ENCODE results near the gene ALDH1A1. TPM values are rescaled to one million over a fixed set of nuclear protein-coding genes. Genes with fewer than 3 reads are reported as not detected.

Gene ALDH1A1
- total RNA-seq, 1 donor from 2014 or later, result 0.27 TPM

GRCh38 chr9:72986522-72987116 is 33.8 kb upstream of the ALDH1A1 start:
- Mint-ChIP-seq H3K27me3 (ENCODE audit: low read depth) (peaks cover 2% of the 10 kb centered on the region), H3K4me1 (ENCODE audit: low read depth) (no peaks in the 10 kb centered on the region), H3K9me3 (ENCODE audit: low read depth) (no peaks in the 10 kb centered on the region), H3K27ac (ENCODE audit: unreplicated experiment) (no peak overlapping the region), H3K4me3 (ENCODE audit: unreplicated experiment) (no peak overlapping the region), H3K36me3 (ENCODE audit: low read depth) (no peaks in the 10 kb centered on the region)
- no peak for DNase-seq (ENCODE audit: low spot score)
- TF ChIP-seq, protein P1, sequence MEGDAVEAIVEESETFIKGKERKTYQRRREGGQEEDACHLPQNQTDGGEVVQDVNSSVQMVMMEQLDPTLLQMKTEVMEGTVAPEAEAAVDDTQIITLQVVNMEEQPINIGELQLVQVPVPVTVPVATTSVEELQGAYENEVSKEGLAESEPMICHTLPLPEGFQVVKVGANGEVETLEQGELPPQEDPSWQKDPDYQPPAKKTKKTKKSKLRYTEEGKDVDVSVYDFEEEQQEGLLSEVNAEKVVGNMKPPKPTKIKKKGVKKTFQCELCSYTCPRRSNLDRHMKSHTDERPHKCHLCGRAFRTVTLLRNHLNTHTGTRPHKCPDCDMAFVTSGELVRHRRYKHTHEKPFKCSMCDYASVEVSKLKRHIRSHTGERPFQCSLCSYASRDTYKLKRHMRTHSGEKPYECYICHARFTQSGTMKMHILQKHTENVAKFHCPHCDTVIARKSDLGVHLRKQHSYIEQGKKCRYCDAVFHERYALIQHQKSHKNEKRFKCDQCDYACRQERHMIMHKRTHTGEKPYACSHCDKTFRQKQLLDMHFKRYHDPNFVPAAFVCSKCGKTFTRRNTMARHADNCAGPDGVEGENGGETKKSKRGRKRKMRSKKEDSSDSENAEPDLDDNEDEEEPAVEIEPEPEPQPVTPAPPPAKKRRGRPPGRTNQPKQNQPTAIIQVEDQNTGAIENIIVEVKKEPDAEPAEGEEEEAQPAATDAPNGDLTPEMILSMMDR (IDR thresholded peaks at IDR 0.05), result no peak

DNA sequence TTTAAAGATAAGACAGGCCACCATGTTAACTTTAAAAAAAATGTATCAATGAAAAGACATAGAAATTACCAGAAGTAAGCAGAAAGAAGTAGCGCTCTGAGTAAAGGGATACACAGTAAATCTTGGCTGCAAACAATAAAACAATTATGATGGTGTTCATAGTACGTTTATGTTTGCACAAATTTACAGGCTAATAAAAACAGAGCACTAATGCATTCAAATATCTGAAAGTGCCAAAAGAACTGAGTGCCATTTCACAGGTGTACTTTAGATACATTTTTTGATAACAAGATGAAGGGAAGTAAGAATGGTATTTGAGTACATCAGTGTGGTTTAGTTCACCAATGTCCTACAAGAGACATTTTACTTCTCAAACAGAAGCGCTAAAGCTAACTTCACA is 32.9 kb upstream of the ALDH1A1 start:
- Mint-ChIP-seq H3K9me3 (ENCODE audit: low read depth) (no peaks in the 10 kb centered on the region), H3K36me3 (ENCODE audit: low read depth) (no peaks in the 10 kb centered on the region), H3K27ac (ENCODE audit: unreplicated experiment) (no peak overlapping the region), H3K4me1 (ENCODE audit: low read depth) (no peaks in the 10 kb centered on the region), H3K27me3 (ENCODE audit: low read depth) (peaks cover 2% of the 10 kb centered on the region), H3K4me3 (ENCODE audit: unreplicated experiment) (no peak overlapping the region)
- TF ChIP-seq, protein P1 (IDR thresholded peaks at IDR 0.05), result no peak
- DNase-seq (ENCODE audit: low spot score), result no peak

GRCh38 chr9:72984991-72985390 is 32.1 kb upstream of the ALDH1A1 start:
- no peaks in the 10 kb centered on the region for H3K9me3 Mint-ChIP-seq (ENCODE audit: low read depth)
- no peaks in the 10 kb centered on the region for H3K36me3 Mint-ChIP-seq (ENCODE audit: low read depth)
- peaks cover 2% of the 10 kb centered on the region for H3K27me3 Mint-ChIP-seq (ENCODE audit: low read depth)
- H3K4me3 Mint-ChIP-seq (ENCODE audit: unreplicated experiment), result no peak overlapping the region
- DNase-seq (ENCODE audit: low spot score), result no peak
- no peaks in the 10 kb centered on the region for H3K4me1 Mint-ChIP-seq (ENCODE audit: low read depth)
- no peak overlapping the region for H3K27ac Mint-ChIP-seq (ENCODE audit: unreplicated experiment)
- TF ChIP-seq, protein P1 (IDR thresholded peaks at IDR 0.05), result no peak

GRCh38 chr9:72984226-72984947 is 31.5 kb upstream of the ALDH1A1 start:
- Mint-ChIP-seq H3K36me3 (ENCODE audit: low read depth) (no peaks in the 10 kb centered on the region), H3K9me3 (ENCODE audit: low read depth) (no peaks in the 10 kb centered on the region), H3K27me3 (ENCODE audit: low read depth) (peaks cover 2% of the 10 kb centered on the region), H3K4me3 (ENCODE audit: unreplicated experiment) (no peak overlapping the region), H3K4me1 (ENCODE audit: low read depth) (no peaks in the 10 kb centered on the region), H3K27ac (ENCODE audit: unreplicated experiment) (no peak overlapping the region)
- TF ChIP-seq, protein P1 (IDR thresholded peaks at IDR 0.05), result no peak
- DNase-seq (ENCODE audit: low spot score), result no peak

DNA sequence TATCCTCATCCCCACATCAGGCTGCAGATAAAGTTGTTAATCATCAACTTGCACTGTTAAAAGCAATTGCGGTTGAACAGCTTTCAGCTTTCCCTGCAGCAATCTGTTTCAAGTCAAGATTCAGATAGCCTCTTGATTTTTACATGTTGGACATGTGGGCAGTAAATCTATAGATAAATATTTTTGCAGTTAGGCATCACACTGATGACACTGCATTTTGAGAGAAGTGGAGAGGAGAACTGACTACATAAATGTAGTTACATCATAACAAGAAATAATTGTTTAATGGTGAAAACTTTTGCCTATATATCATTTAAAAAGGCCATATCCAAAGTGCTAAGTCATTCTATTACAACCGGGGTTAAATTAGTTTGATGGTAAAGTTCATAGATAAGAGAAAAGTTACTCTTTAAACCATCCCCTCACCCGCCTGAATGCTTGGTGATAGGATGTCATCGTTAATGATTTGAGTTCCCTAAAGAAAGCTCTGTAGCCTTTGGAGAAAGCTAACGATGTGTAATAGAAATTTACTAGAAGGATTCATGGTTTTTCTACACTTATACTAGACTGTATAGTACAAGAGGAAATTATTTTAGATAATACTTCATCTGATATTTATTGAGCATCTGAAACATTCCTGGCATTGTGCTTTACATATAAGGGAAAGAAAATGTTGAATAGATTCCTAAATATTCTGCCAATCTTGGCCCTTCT is 30.8 kb upstream of the ALDH1A1 start:
- Mint-ChIP-seq H3K9me3 (ENCODE audit: low read depth) (no peaks in the 10 kb centered on the region), H3K27ac (ENCODE audit: unreplicated experiment) (no peak overlapping the region), H3K27me3 (ENCODE audit: low read depth) (peaks cover 2% of the 10 kb centered on the region), H3K36me3 (ENCODE audit: low read depth) (no peaks in the 10 kb centered on the region), H3K4me1 (ENCODE audit: low read depth) (no peaks in the 10 kb centered on the region), H3K4me3 (ENCODE audit: unreplicated experiment) (no peak overlapping the region)
- TF ChIP-seq, protein P1 (IDR thresholded peaks at IDR 0.05), result no peak
- DNase-seq (ENCODE audit: low spot score), result no peak

Measured in chondrocyte (in vitro differentiated cells).